ENCODE measurements around the gene BCL11A.

The BCL11A gene

GRCh38 chr2:60554646-60555065 lies 1.2 kb upstream of the BCL11A start:
- Histone ChIP-seq H3K4me3 (ENCODE audit: low read length) (peak overlapping the region; percentile 88), H3K79me2 (ENCODE audit: control insufficient read depth, low read length) (peaks cover 74% of the 10 kb centered on the region), H3K9me2 (replicated peaks; ENCODE audit: control insufficient read depth, low read length) (no peaks in the 10 kb centered on the region), H3K27me3 (ENCODE audit: control insufficient read depth, low read length) (no peaks in the 10 kb centered on the region), H3K4me1 (ENCODE audit: control insufficient read depth, low read length) (peaks cover 17% of the 10 kb centered on the region), H3K27ac (ENCODE audit: low read depth, low read length) (peak overlapping the region; percentile 95), H3F3A (ENCODE audit: control insufficient read depth, insufficient read depth) (peaks cover 26% of the 10 kb centered on the region), H4K20me1 (ENCODE audit: control insufficient read depth, insufficient read depth, low read depth, low read length) (no peaks in the 10 kb centered on the region), H3K4me2 (ENCODE audit: low read length) (peak overlapping the region; percentile 93), H3K36me3 (ENCODE audit: control insufficient read depth, low read length) (peaks cover 40% of the 10 kb centered on the region), H3K9me3 (ENCODE audit: control insufficient read depth, insufficient read depth, low read length) (no peaks in the 10 kb centered on the region)
- TF ChIP-seq CTCF (IDR thresholded peaks at IDR 0.05; ENCODE audit: low read depth, low read length, poor library complexity, severe bottlenecking) (no peak), EZH2phosphoT487 (IDR thresholded peaks at IDR 0.05; ENCODE audit: borderline replicate concordance, low read length) (no peak)

GRCh38 chr2:60554074-60554645 lies 706 bp upstream of the BCL11A start:
- Histone ChIP-seq H3K4me1 (ENCODE audit: control insufficient read depth, low read length) (peaks cover 14% of the 10 kb centered on the region), H4K20me1 (ENCODE audit: control insufficient read depth, insufficient read depth, low read depth, low read length) (no peaks in the 10 kb centered on the region), H3K36me3 (ENCODE audit: control insufficient read depth, low read length) (peaks cover 45% of the 10 kb centered on the region), H3K79me2 (ENCODE audit: control insufficient read depth, low read length) (peaks cover 79% of the 10 kb centered on the region), H3K9me3 (ENCODE audit: control insufficient read depth, insufficient read depth, low read length) (no peaks in the 10 kb centered on the region), H3K27ac (ENCODE audit: low read depth, low read length) (peak overlapping the region; percentile 95), H3K4me3 (ENCODE audit: low read length) (peak overlapping the region; percentile 88), H3K4me2 (ENCODE audit: low read length) (peak overlapping the region; percentile 93), H3F3A (ENCODE audit: control insufficient read depth, insufficient read depth) (peaks cover 23% of the 10 kb centered on the region), H3K9me2 (replicated peaks; ENCODE audit: control insufficient read depth, low read length) (no peaks in the 10 kb centered on the region), H3K27me3 (ENCODE audit: control insufficient read depth, low read length) (no peaks in the 10 kb centered on the region)
- no peak for TF ChIP-seq EZH2phosphoT487 (IDR thresholded peaks at IDR 0.05; ENCODE audit: borderline replicate concordance, low read length)
- TF ChIP-seq CTCF (IDR thresholded peaks at IDR 0.05; ENCODE audit: low read depth, low read length, poor library complexity, severe bottlenecking): no peak

- Histone ChIP-seq H3K9me2 (replicated peaks; ENCODE audit: control insufficient read depth, low read length) (no peaks in the 10 kb centered on the region), H3K27ac (ENCODE audit: low read depth, low read length) (peak overlapping the region; percentile 95), H3K9me3 (ENCODE audit: control insufficient read depth, insufficient read depth, low read length) (no peaks in the 10 kb centered on the region), H3K79me2 (ENCODE audit: control insufficient read depth, low read length) (peaks cover 90% of the 10 kb centered on the region), H3K36me3 (ENCODE audit: control insufficient read depth, low read length) (peaks cover 57% of the 10 kb centered on the region), H3K4me1 (ENCODE audit: control insufficient read depth, low read length) (peaks cover 14% of the 10 kb centered on the region), H3F3A (ENCODE audit: control insufficient read depth, insufficient read depth) (peaks cover 27% of the 10 kb centered on the region), H3K4me2 (ENCODE audit: low read length) (peak overlapping the region; percentile 95), H4K20me1 (ENCODE audit: control insufficient read depth, insufficient read depth, low read depth, low read length) (peaks cover 3% of the 10 kb centered on the region; the same call in 1 of the 2 replicates), H3K4me3 (ENCODE audit: low read length) (peak overlapping the region; percentile 88), H3K27me3 (ENCODE audit: control insufficient read depth, low read length) (no peaks in the 10 kb centered on the region)
- TF ChIP-seq EZH2phosphoT487 (IDR thresholded peaks at IDR 0.05; ENCODE audit: borderline replicate concordance, low read length) (no peak), CTCF (IDR thresholded peaks at IDR 0.05; ENCODE audit: low read depth, low read length, poor library complexity, severe bottlenecking) (no peak)
Measured at GRCh38 chr2:60552851-60553494, 481 bp downstream of the BCL11A start.

All from DOHH2 (cell line).